SU-DHL-6 (cell line): ENCODE results near the gene WAS.

ENCODE experiments used
- H2AFZ ChIP-seq: fragments of 200-600 bp; sonication (generic); 2 replicates; pipeline ENCODE4 v1.6.1; 2014; ENCODE audit warnings: low read depth, mild to moderate bottlenecking, moderate library complexity, mixed read lengths, antibody characterized with exemption, low read length; ENCODE audit not compliant: severe bottlenecking
- H3F3A ChIP-seq: fragments of 200-600 bp; shearing (Covaris generic); 2 replicates; pipeline ENCODE4 v1.6.0; 2016; ENCODE audit warnings: antibody characterized with exemption, mild to moderate bottlenecking; ENCODE audit not compliant: insufficient read depth
- H3K27ac ChIP-seq: fragments of 200-600 bp; sonication (generic); 2 replicates; pipeline ENCODE4 v1.5.1; 2016; ENCODE audit warnings: low read depth, mild to moderate bottlenecking, low read length, moderate library complexity, mixed read lengths
- H3K27me3 ChIP-seq: fragments of 200-600 bp; sonication (generic), shearing (Covaris generic); 2 replicates; pipeline ENCODE4 v1.6.0; 2014; ENCODE audit warnings: mild to moderate bottlenecking, low read length
- H3K36me3 ChIP-seq: fragments of 200-600 bp; sonication (generic); 2 replicates; pipeline ENCODE4 v1.6.1; 2014; ENCODE audit warnings: mild to moderate bottlenecking, low read length, mixed read lengths
- H3K4me2 ChIP-seq: fragments of 300-600, 200-600 bp; shearing (Covaris generic), sonication (generic); 2 replicates; pipeline ENCODE4 v1.6.0; 2014; ENCODE audit warnings: low read length, low read depth, mild to moderate bottlenecking; ENCODE audit not compliant: poor library complexity, severe bottlenecking
- H3K4me3 ChIP-seq: fragments of 200-600 bp; sonication (generic); 2 replicates; pipeline ENCODE4 v1.5.1; 2014; ENCODE audit warnings: antibody characterized with exemption, low read length, mild to moderate bottlenecking, mixed read lengths; ENCODE audit not compliant: insufficient read depth, poor library complexity, severe bottlenecking
- H3K79me2 ChIP-seq: fragments of 200-600 bp; sonication (generic); 2 replicates; pipeline ENCODE4 v1.6.1; 2014; ENCODE audit warnings: mild to moderate bottlenecking, low read length, moderate library complexity; ENCODE audit not compliant: insufficient read depth
- H3K9ac ChIP-seq: fragments of 200-600 bp; sonication (generic); 2 replicates; pipeline ENCODE4 v1.7.0; 2014; ENCODE audit warnings: mild to moderate bottlenecking, low read length
- H3K9me2 ChIP-seq: fragments of 200-600 bp; sonication (generic); replicated peaks from 2 replicates; pipeline ENCODE4 v1.6.1; 2014; ENCODE audit warnings: low read length; ENCODE audit not compliant: insufficient read depth
- H3K9me3 ChIP-seq: fragments of 200-600 bp; sonication (generic); 2 replicates; pipeline ENCODE4 v1.6.1; 2014; ENCODE audit warnings: low read length, mixed read lengths; ENCODE audit not compliant: insufficient read depth
- H4K20me1 ChIP-seq: fragments of 200-600 bp; sonication (generic); 2 replicates; pipeline ENCODE4 v1.6.1; 2014; ENCODE audit warnings: low read depth, mild to moderate bottlenecking, antibody characterized with exemption, low read length, moderate library complexity, mixed read lengths
- EZH2phosphoT487 ChIP-seq: fragments of 200-600 bp; sonication (generic), shearing (Covaris generic); conservative IDR thresholded peaks from 2 replicates; pipeline ENCODE4 v1.6.1; 2018; ENCODE audit warnings: mild to moderate bottlenecking, antibody characterized with exemption, low read length, moderate library complexity, mixed read lengths
- TF ChIP-seq, protein P1 (sequence below): fragments of 200-600 bp; sonication (generic); IDR thresholded peaks from one replicate; pipeline ENCODE4 v1.5.1; 2017; ENCODE audit warnings: antibody characterized with exemption, mild to moderate bottlenecking, low read length, moderate library complexity; ENCODE audit not compliant: insufficient read depth, poor library complexity, severe bottlenecking

WAS gene

DNA sequence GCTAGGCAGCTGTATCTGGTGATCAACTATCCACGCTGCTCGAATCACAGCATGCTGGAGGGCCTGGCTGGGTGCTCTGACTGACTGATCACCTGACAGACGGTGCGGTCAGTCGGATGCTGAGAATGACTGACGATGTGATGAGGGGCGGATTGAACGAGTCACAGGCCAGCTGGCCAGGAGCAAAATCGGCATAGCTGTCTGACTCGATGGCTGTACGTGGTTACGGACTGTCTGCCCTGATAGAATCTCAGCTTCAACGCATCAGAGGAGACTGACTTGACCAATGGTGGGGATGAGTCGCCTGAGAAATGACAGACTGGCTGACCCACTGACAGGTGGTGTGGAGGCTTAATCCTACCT is 11.9 kb downstream of the WAS start:
- Histone ChIP-seq H3K9ac (peak overlapping the region; percentile 89), H3F3A (no peaks in the 10 kb centered on the region), H3K9me2 (no peaks in the 10 kb centered on the region), H3K36me3 (no peaks in the 10 kb centered on the region), H2AFZ (no peak overlapping the region), H3K79me2 (peaks cover 27% of the 10 kb centered on the region), H4K20me1 (no peaks in the 10 kb centered on the region), H3K4me3 (no peak overlapping the region), H3K4me2 (peak overlapping the region; percentile 62), H3K9me3 (no peaks in the 10 kb centered on the region), H3K27me3 (no peaks in the 10 kb centered on the region), H3K27ac (no peak overlapping the region)
- no peak for TF ChIP-seq EZH2phosphoT487
- TF ChIP-seq, protein P1, sequence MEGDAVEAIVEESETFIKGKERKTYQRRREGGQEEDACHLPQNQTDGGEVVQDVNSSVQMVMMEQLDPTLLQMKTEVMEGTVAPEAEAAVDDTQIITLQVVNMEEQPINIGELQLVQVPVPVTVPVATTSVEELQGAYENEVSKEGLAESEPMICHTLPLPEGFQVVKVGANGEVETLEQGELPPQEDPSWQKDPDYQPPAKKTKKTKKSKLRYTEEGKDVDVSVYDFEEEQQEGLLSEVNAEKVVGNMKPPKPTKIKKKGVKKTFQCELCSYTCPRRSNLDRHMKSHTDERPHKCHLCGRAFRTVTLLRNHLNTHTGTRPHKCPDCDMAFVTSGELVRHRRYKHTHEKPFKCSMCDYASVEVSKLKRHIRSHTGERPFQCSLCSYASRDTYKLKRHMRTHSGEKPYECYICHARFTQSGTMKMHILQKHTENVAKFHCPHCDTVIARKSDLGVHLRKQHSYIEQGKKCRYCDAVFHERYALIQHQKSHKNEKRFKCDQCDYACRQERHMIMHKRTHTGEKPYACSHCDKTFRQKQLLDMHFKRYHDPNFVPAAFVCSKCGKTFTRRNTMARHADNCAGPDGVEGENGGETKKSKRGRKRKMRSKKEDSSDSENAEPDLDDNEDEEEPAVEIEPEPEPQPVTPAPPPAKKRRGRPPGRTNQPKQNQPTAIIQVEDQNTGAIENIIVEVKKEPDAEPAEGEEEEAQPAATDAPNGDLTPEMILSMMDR, result no peak

DNA sequence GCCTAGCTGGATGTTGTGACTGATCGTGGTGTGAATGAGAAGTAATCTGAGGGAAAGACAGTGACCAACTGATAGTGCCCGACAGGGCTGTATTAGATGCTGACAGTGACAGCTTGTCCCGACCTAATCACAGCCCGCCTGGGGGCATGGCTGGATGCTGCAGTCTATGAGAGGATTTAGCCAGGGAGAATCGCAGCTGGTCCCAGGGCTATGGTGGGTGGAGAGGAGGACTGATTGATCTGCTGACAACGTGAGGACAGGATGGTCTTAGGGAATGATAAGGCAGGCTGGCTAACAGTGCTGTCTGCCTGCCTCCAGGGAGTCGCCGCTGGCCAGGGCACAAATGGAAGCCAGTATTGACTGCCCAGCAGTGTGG is 12.3 kb downstream of the WAS start:
- H3K9ac ChIP-seq, result peak overlapping the region; percentile 89
- no peaks in the 10 kb centered on the region for H4K20me1 ChIP-seq
- H3K4me3 ChIP-seq, result peak overlapping the region; percentile 61
- H3K9me2 ChIP-seq, result no peaks in the 10 kb centered on the region
- no peaks in the 10 kb centered on the region for H3K27me3 ChIP-seq
- peaks cover 27% of the 10 kb centered on the region for H3K79me2 ChIP-seq
- no peaks in the 10 kb centered on the region for H3F3A ChIP-seq
- TF ChIP-seq, protein P1, result no peak
- TF ChIP-seq EZH2phosphoT487, result no peak
- H3K27ac ChIP-seq, result peak overlapping the region; percentile 79
- H3K9me3 ChIP-seq, result no peaks in the 10 kb centered on the region
- peak overlapping the region; percentile 62 for H3K4me2 ChIP-seq
- H2AFZ ChIP-seq, result no peak overlapping the region
- no peaks in the 10 kb centered on the region for H3K36me3 ChIP-seq

DNA sequence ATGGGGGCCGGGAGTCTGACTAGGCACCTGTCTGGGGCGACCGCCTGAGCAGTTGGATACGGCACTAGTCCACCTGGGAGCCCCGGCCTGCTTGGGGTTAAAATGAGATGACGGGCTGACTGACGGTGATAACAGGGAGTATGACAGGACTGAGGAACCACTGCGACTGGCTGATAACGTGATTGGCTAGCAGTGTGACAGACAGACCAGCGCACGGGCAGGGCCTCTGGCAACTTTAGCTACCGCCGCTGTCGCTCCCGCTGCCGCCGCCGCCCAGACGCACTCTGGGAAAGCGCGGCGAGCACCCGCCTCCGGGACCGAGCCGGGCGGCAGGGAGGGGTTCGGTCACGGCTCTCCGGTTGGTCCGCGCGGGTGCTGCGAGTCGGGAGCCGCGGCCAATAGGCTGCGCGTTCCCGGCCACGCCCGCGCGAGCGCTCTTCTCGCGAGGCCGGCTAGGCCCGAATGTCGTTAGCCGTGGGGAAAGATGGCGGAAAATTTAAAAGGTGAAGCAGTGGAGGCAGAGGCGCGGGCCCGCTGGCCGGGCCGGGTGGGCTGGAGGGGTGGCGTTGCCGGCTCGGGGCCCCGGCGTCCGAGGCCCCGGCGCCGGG is 12.8 kb downstream of the WAS start, which contains the start of gene SUV39H1:
Gene SUV39H1 (plus strand): TSS at position 434 of the 608 bp plus-strand sequence. CDS start 51 bp downstream, at position 485.
- Histone ChIP-seq H3K27ac (peak within 1 kb of the TSS; percentile 79), H3K27me3 (no peaks in the 10 kb centered on the region), H4K20me1 (no peaks in the 10 kb centered on the region), H2AFZ (no peak within 1 kb of the TSS), H3K9ac (peak within 1 kb of the TSS; percentile 89), H3K4me3 (peak within 1 kb of the TSS; percentile 69), H3F3A (no peaks in the 10 kb centered on the region), H3K9me3 (no peaks in the 10 kb centered on the region), H3K9me2 (no peaks in the 10 kb centered on the region), H3K36me3 (no peaks in the 10 kb centered on the region), H3K79me2 (peaks cover 29% of the 10 kb centered on the region), H3K4me2 (peak within 1 kb of the TSS; percentile 62)
- TF ChIP-seq EZH2phosphoT487, result no peak
- TF ChIP-seq, protein P1, result no peak
